K562 (cell line): ENCODE results near the gene TKTL1. TPM values are rescaled to one million over a fixed set of nuclear protein-coding genes. Genes with fewer than 3 reads are reported as not detected.

Experiments used
- BRD4 ChIP-seq: fragments of 200-600 bp; sonication (generic); IDR thresholded peaks from 2 replicates; pipeline ENCODE4 v1.6.1; 2017; ENCODE audit warnings: inconsistent platforms
- CEBPZ ChIP-seq: fragments of 150-350 bp; IDR thresholded peaks from 2 replicates; pipeline ENCODE4 v1.6.1; 2014; ENCODE audit warnings: low read depth, mild to moderate bottlenecking, low read length, borderline replicate concordance
- DPF2 ChIP-seq: fragments of 450-650 bp; IDR thresholded peaks from 2 replicates; pipeline ENCODE4 v1.6.1; 2016
- E2F1 ChIP-seq: sonication (generic); formaldehyde crosslinking; IDR thresholded peaks from 2 replicates; pipeline ENCODE4 v1.8.1; 2023; ENCODE audit warnings: mild to moderate bottlenecking, missing genetic modification reagents, moderate library complexity
- HMBOX1 ChIP-seq: sonication (generic); IDR thresholded peaks from 2 replicates; pipeline ENCODE4 v1.6.1; 2016
- KAT7 ChIP-seq: sonication (generic); formaldehyde crosslinking; IDR thresholded peaks from 2 replicates; pipeline ENCODE4 v1.8.0; 2022; ENCODE audit warnings: missing genetic modification reagents, mild to moderate bottlenecking, borderline replicate concordance
- MNT ChIP-seq, 2 experiments: fragments of 450-650 bp; conservative IDR thresholded peaks; 2 replicates each; pipeline ENCODE4 v1.6.1; 2017; ENCODE audit warnings: mild to moderate bottlenecking in 2 of 2, moderate library complexity in 2 of 2
- MTA3 ChIP-seq: fragments of 450-650 bp; formaldehyde crosslinking; IDR thresholded peaks from 2 replicates; pipeline ENCODE4 v1.6.1; 2017; ENCODE audit warnings: mild to moderate bottlenecking, borderline replicate concordance
- NELFE ChIP-seq: IDR thresholded peaks from 2 replicates; pipeline ENCODE4 v1.6.1; 2011; ENCODE audit warnings: mild to moderate bottlenecking; ENCODE audit not compliant: insufficient read depth, insufficient read length
- NRF1 ChIP-seq, 2 experiments: fragments of 450-650 bp; IDR thresholded peaks in 1 of 2; conservative IDR thresholded peaks in 1 of 2; 2 replicates each; pipeline ENCODE4 v1.6.1; 2014; ENCODE audit warnings: mild to moderate bottlenecking in 2 of 2
- PYGO2 ChIP-seq: fragments of 450-650 bp; IDR thresholded peaks from 2 replicates; pipeline ENCODE4 v1.6.1; 2016; ENCODE audit warnings: mild to moderate bottlenecking, missing genetic modification characterization, moderate library complexity, missing compliant biosample characterization
- SLC30A9 ChIP-seq: fragments of 250-450 bp; sonication (Bioruptor Pico); IDR thresholded peaks from 2 replicates; pipeline ENCODE4 v1.8.0; 2022; ENCODE audit warnings: mild to moderate bottlenecking, moderate library complexity
- SMC3 ChIP-seq: conservative IDR thresholded peaks from 2 replicates; pipeline ENCODE4 v1.6.1; 2011; ENCODE audit warnings: low read depth, low read length, improper control_type of control experiment; ENCODE audit not compliant: insufficient read depth
- SRSF3 ChIP-seq: fragments of 200-400 bp; formaldehyde crosslinking; IDR thresholded peaks from 2 replicates; pipeline ENCODE4 v1.6.1; 2016; ENCODE audit warnings: mild to moderate bottlenecking, low read length, moderate library complexity; ENCODE audit not compliant: insufficient read depth
- U2AF2 ChIP-seq: fragments of 200-400 bp; formaldehyde crosslinking; optimal IDR thresholded peaks from 2 replicates; pipeline ENCODE3; 2017; ENCODE audit warnings: low read depth, mild to moderate bottlenecking, low read length
- ZNF511 ChIP-seq: sonication (generic); formaldehyde crosslinking; IDR thresholded peaks from 2 replicates; pipeline ENCODE4 v1.8.0; 2022; ENCODE audit warnings: mild to moderate bottlenecking, missing genetic modification reagents
- ZNF740 ChIP-seq, 3 experiments: fragments of 200-800 bp in 1 of 3; sonication (Bioruptor generic) in 1 of 3; sonication (generic) in 1 of 3; formaldehyde crosslinking in 1 of 3; IDR thresholded peaks; 2 replicates each; pipeline versions ENCODE4 v1.6.1 to v1.8.0; 2016 to 2022; ENCODE audit warnings: mild to moderate bottlenecking in 2 of 3, missing compliant biosample characterization in 2 of 3, missing genetic modification characterization in 2 of 3, missing genetic modification reagents in 1 of 3
- ZZZ3 ChIP-seq: fragments of 450-650 bp; IDR thresholded peaks from 2 replicates; pipeline ENCODE4 v1.6.1; 2016; ENCODE audit warnings: antibody characterized with exemption, mild to moderate bottlenecking, moderate library complexity
- polyA plus RNA-seq, 8 experiments: library from polyadenylated mRNA; depleted of rRNA in 4 of 8; stranded (reverse) in 5 of 8; unstranded in 3 of 8; fragments of >200 nt; fragmentation: Nextera tagmentation in 2 of 8; fragmentation: Illumina TruSeq in 1 of 8; extraction: Ambion mirVana in 2 of 8; extraction: Trizol in 1 of 8; gene quantifications; 2 replicates each; pipeline versions ENCODE4 v1.2.1 to v1.2.3, GENCODE V29; 2011 to 2014; ENCODE audit warnings: inconsistent platforms in 1 of 8, missing spikeins in 1 of 8
- total RNA-seq, 7 experiments: library from RNA; depleted of rRNA in 6 of 7; stranded (reverse); fragments of >200 nt in 6 of 7; fragmentation: Illumina TruSeq in 2 of 7; extraction: Trizol in 2 of 7; gene quantifications; 2 replicates each; pipeline versions ENCODE4 v1.2.1 to v1.2.3, GENCODE V29; 2011 to 2021; ENCODE audit warnings: low replicate concordance in 1 of 7

The TKTL1 gene
- total and polyA plus RNA-seq, 9 of the 15 experiments (the other 6 are each of a cell fraction or from before 2014, with no cell fraction given), result 0.18 to 0.71 (median 0.38) TPM

GRCh38 chrX:154371017-154371788, 75.6 kb downstream of the TKTL1 start (continued):
- TF ChIP-seq CEBPZ, result no peak
- no peak for TF ChIP-seq ZNF511
- TF ChIP-seq KAT7 (CRISPR knock-in tag), result no peak
- TF ChIP-seq PYGO2, result no peak
- no peak for TF ChIP-seq ZZZ3
- no peak for TF ChIP-seq SRSF3
- peak; percentile 58 to 81 for TF ChIP-seq MNT (conservative IDR thresholded peaks at IDR 0.05)
- TF ChIP-seq E2F1 (CRISPR knock-in tag), result 0 out of 2 replicates have a peak, but pooled peaks have one; percentile 26
- no peak for TF ChIP-seq DPF2
- TF ChIP-seq BRD4, result no peak
- TF ChIP-seq MTA3, result peak; percentile 79; the same call in 1 of the 2 replicates
- no peak for TF ChIP-seq U2AF2
- TF ChIP-seq HMBOX1, result no peak
- no peak for TF ChIP-seq ZNF740 (CRISPR knock-in tag; IDR thresholded peaks at IDR 0.05)
- TF ChIP-seq ZNF740 (tag; IDR thresholded peaks at IDR 0.05), result no peak
- TF ChIP-seq NRF1 (conservative IDR thresholded peaks at IDR 0.05 in 1 of 2, IDR thresholded peaks at IDR 0.05 in 1 of 2), result peak; percentile 56 to 70
- no peak for TF ChIP-seq NELFE
- TF ChIP-seq SMC3, result no peak
- TF ChIP-seq SLC30A9 (CRISPR knock-in tag), result no peak
